Fibroblast of skin of abdomen (primary cell): ENCODE data around the gene POU6F2. TPM values are rescaled to one million over a fixed set of nuclear protein-coding genes. Genes with fewer than 3 reads are reported as not detected.
"Not testable (repeated sequence)": the region's sequence is repeated elsewhere in the genome, so short reads cannot be mapped to it uniquely, and the experiment has no call there.

Experiments
- DNase-seq: peaks from one replicate; pipeline ENCODE4 v3.0.0-alpha.2; 2013
- polyA plus RNA-seq, 2 experiments: library from polyadenylated mRNA; unstranded; fragments of 120-200 nt; gene quantifications; one replicate each; pipeline ENCODE4 v1.2.1, GENCODE V29; 2013; ENCODE audit not compliant: insufficient read length in 2 of 2

POU6F2 gene, protein sequence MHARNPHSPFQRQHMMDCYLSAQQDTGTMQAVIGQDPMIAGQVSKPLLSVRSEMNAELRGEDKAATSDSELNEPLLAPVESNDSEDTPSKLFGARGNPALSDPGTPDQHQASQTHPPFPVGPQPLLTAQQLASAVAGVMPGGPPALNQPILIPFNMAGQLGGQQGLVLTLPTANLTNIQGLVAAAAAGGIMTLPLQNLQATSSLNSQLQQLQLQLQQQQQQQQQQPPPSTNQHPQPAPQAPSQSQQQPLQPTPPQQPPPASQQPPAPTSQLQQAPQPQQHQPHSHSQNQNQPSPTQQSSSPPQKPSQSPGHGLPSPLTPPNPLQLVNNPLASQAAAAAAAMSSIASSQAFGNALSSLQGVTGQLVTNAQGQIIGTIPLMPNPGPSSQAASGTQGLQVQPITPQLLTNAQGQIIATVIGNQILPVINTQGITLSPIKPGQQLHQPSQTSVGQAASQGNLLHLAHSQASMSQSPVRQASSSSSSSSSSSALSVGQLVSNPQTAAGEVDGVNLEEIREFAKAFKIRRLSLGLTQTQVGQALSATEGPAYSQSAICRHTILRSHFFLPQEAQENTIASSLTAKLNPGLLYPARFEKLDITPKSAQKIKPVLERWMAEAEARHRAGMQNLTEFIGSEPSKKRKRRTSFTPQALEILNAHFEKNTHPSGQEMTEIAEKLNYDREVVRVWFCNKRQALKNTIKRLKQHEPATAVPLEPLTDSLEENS
- polyA plus RNA-seq (2013, experiment 1 of 2; ENCODE audit: insufficient read length): 0.15 TPM
- 0.02 TPM for polyA plus RNA-seq (2013, experiment 2 of 2; ENCODE audit: insufficient read length)

DNA sequence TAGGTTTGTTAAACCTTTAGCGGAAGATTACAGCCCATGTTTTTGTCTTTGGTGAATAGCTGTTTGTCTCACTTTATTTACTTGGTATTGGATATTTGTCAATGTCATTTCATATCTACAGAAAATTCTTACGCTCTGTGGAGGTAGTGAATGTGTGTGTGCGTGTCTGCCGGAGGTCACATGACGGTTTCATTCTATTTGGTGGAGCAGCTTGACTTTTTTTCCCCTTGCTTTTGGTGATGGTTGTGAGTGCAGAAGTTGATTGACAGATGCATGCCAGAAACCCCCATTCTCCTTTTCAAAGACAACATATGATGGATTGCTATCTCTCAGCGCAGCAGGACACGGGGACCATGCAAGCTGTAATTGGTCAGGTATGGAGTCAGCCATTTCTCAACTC, at the start of gene POU6F2:
POU6F2 (plus strand) TSS at position 225 of the 400 bp plus-strand sequence; CDS start at position 270, 45 bp downstream.
- DNase-seq: no peak

DNA sequence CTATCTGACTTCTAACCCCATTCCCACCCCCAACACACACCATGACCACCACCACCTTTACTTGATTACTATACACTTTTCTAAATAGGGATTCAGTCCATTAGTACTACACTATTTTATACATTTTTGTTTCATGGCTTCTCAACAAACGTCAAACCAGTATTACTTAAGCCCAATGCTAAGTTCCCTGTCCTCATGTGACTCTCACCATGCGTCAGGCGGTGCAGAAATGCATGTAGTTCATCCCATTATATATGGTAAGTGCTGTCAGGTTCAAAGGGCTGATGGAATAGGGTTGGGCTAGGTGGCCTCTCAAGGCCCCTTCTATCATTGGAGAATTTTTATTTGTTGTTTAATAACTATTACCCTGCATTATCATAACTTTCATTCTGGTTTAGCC, 49.2 kb upstream of the POU6F2 start:
- no peak for DNase-seq

DNA sequence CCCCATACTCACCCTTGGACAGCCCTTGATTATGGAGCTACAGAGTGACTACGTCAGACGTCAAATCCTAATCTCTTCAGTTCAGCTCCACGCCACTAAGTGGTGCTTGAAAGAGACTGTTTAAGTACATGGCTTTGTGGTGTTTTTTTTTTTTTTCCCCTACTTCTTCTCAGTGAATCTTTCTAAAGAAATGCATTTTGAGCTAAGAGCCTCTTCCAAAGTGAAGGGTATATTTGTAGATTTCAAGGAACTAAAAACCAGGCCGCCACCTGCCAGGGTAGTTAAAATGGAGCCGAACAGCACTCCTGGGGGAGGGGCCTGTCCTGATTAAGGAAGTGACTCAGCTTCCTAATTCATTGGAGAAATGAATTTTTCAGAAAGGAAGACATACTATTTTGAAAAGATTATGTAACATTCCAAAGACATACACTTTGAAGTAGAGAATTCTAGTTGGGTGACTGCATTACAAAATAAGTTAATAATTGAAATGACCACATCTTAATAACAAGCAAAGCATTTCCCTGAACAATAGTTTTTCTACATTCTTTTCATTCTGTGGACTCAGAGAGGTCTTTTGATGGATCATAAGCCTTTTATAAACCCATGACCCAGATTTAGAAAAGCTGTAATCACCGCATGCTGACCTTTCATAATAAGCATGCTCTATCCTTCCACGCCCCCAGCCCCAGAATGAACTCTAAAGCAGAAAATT, 48.1 kb upstream of the POU6F2 start:
- peak; percentile 47 for DNase-seq

DNA sequence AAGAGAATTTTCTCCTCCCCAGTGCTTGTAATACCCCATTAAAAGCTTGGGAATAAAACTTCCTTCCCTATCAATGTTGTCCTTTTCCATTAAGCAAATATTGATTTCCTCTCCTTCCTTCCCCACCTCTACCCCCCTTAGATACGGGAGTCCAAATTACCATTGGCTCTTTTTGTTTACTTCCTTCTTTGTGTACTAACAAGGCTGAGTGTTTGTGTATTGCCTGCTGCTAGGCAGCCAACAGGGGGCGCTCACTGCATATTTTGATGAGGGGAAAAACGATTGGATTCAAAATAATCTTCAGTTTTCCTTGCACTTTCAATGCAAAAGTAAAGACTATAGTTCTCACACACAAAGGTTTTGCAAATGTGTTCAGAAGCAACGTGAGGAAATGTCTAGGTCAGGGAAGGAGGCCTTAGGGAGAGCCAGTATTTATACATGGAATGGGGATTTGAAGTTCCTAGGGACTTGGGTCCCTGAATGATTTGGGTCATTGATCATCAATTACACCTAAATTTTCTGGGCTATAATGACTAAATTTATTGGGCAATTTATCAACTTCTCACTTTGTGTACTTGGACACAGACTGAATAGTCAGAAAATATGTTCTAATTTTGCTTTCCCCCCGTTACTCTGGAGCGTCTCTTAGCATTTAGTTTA, 45.1 kb upstream of the POU6F2 start:
- DNase-seq: peak; percentile 45

DNA sequence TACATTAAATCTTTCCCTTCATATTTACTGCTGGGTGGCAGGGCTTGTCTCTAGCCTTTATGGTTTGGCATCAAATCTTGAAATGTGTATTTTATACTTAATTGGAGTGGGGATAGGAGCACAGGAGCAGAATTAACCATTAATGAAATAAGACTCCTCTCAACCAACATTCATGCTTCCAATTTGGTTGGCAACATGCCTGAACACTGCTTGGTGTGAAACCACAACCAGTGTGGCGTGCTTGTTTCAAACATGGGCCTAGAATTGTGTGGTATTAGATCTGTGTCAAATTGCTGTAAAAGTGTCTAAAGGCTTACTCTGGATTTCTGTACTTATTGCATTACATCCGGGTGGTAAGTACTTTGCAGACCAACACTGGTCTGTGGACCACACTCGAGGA, 43.7 kb upstream of the POU6F2 start:
- peak; percentile 7 for DNase-seq

GRCh38 chr7:38934536-38934935, 43.2 kb upstream of the POU6F2 start:
- DNase-seq: peak; percentile 15

DNA sequence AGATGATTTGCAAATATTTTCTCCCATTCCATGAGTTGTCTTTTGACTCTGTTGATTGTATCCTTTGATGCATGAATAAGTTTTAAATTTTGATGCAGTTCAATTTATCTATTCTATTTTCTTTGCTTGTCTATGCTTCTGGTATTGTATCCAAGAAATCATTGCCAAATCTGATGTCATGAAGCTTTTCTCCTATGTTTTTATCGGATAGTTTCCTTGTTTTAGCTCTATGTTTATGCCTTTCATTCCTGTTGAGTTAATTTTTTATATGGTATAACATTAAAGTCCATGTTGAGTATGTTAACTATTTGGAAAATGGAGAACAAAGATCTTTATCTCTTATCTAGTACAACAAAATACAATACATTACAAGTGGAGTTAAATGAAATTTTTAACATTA, 41.1 kb upstream of the POU6F2 start:
- DNase-seq: no peak

DNA sequence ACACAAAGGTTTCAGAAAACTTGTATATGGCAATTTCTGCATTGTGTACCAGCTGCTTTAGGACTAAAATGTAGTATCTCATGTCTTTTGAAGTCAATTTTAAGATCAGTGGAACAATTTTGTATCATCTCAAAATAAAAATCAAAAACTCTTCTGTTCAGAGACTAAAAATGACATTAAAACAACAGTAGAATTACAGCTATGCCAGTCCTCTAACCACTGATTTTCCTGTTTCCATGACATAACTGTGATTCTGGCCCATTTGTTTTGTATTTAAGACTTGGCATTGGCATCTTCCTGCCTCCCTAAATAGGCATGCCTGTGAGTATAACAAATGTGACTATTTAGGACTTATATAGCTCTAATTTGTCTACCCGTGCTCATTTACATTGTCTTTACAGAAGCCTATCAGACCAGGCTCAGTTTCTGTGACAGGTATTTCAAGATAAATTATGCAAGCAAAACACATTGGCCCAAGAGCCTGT, 39.7 kb upstream of the POU6F2 start:
- DNase-seq: no peak

DNA sequence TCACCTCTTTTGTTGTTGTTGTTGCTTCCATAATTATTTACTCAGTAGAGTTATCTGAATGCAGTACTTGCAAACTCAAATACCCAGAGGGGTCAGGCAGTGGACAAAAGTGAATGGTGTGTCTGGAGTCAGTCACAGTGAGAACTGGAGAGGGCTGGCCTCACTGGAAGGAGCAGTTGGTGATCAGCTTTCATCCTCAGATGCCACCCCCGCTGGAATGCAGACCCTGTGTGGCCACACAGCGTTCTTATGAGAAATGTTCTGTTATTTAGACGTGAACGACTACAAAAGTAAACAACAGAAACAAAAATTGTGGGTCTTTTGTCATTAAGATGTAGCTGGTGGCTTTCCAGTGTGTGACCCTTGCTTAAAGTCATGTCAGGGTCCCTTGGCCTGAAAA, 39.1 kb upstream of the POU6F2 start:
- DNase-seq: no peak

GRCh38 chr7:38940774-38941173, 36.9 kb upstream of the POU6F2 start:
- no peak for DNase-seq

GRCh38 chr7:38942431-38943051, 35.2 kb upstream of the POU6F2 start:
- no peak for DNase-seq

- not testable (repeated sequence) for DNase-seq
These were observed 30.2 kb upstream of the POU6F2 start for GRCh38 chr7:38947541-38947940.

- no peak for DNase-seq
These were observed 27.4 kb upstream of the POU6F2 start for GRCh38 chr7:38950309-38950708.

- no peak for DNase-seq
These were observed 26.5 kb upstream of the POU6F2 start for GRCh38 chr7:38951213-38951612.

DNA sequence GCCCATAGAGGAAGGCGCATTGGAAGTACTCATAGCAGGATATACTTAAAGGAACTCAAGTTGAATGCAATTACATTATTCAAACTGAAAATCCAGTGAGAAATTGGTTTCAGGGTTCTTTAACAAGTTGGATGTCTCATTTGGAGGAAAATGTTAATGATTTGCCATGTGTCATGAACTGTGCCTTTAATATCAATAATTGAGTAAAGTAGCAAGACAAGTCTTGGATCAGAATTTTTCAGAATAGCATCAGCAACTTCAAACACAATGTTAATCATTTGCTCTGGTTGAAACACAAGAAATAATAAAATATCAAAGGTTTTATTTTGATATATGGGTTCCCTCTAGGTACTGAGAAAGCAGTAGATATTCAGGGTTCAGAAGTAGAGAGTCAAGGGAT, 24.5 kb upstream of the POU6F2 start:
- no peak for DNase-seq

DNA sequence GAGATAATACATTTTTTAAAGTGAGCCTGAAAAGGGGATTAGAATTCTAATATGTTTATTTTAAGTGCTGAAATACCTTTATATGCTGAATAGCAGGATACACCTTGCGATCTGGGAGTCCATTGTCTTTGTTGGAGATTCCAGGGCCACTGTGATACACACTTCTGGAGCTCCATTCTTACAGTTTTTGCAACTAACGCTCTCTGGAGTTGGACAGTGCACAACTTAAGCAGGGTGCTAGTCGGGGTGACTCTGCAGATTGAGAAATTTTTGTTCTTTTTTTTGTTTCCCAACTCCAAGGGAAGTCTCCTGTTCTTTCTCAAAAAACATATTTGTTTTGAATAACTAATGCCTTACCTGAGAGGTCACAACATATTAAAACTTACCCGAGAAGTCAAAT, 23.7 kb upstream of the POU6F2 start:
- no peak for DNase-seq

- DNase-seq: no peak
These were observed 21.8 kb upstream of the POU6F2 start for GRCh38 chr7:38955892-38956291.

GRCh38 chr7:38962028-38962427, 15.7 kb upstream of the POU6F2 start:
- no peak for DNase-seq

DNA sequence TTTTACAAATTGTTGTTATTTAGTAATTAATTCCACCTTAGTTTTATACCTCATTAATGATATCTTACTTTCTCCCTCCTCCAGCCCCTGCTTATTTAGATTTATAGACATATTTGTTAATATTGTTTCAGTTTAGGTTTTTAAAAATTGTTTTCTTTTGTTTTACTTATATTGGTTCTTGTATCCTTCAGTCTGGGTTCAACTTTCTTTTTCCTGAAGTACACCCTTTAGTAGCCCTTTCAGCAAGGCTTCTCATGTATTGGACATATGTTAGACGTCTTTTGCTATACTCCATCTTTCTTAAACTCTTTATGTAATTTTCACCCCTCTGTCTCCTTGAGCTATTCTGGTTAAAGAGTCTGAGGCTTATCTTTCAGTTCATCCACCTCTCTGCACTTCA, 12.8 kb upstream of the POU6F2 start:
- no peak for DNase-seq

DNA sequence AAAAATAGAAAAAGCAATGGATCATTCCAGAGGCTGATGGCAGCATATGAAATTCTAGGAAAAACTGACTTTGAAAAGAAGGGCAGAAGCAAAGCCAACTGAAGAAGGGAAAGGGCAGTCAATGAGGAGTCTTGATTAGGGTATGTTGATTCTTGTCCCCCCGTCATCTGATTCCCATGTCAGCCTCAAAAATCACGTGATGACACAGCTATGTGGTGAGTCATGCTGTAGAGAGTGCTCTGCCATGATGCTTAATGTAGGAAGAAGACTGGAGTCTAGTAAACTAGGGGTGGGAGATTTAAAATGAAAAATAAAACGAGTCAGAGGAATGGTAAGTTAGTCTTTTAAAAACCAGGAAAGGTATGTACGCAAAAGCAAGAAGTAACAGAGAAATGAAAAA, 3.9 kb upstream of the POU6F2 start:
- DNase-seq: no peak

GRCh38 chr7:38975944-38976392, 1.7 kb upstream of the POU6F2 start:
- no peak for DNase-seq

DNA sequence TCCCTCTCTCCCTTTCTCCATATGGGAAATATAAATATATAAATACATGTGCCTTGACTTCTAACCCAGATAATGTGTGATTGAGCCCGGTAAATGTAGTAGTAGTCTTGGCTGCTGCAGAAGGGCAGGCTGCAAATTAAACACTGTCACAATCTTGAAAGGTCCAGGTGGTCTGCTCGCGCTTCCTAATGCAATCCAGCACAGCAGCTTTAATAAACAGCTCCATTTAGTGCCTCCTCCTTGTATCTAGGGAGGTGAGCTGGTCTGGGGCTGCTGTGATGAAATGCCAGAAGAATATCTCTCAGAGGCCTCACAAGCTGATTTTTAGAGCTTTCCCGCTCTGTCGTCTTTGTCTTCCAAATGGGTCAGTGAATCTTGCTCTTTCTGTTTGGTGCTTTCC, 782 bp downstream of the POU6F2 start:
- no peak for DNase-seq
